PFSK-1 (cell line): Measurements from ENCODE around the gene TNP2.

Experiments
- POLR2AphosphoS5 ChIP-seq: IDR thresholded peaks from 2 replicates; pipeline ENCODE4 v1.6.1; 2012; ENCODE audit warnings: low read depth, mild to moderate bottlenecking, control low read depth, low read length, moderate library complexity
- SIN3A ChIP-seq: IDR thresholded peaks from 2 replicates; pipeline ENCODE4 v1.6.1; 2012; ENCODE audit warnings: mild to moderate bottlenecking, low read length, moderate library complexity, borderline replicate concordance; ENCODE audit not compliant: insufficient read depth
- TF ChIP-seq, protein P1 (sequence below), 2 experiments: IDR thresholded peaks; 2 replicates each; pipeline versions ENCODE4 v1.6.1 to v1.8.0; 2011 to 2012; ENCODE audit warnings: low read depth in 2 of 2, low read length in 2 of 2, control low read depth in 1 of 2, inconsistent platforms in 1 of 2, mild to moderate bottlenecking in 1 of 2, moderate library complexity in 1 of 2; ENCODE audit not compliant: insufficient read depth in 1 of 2

DNA sequence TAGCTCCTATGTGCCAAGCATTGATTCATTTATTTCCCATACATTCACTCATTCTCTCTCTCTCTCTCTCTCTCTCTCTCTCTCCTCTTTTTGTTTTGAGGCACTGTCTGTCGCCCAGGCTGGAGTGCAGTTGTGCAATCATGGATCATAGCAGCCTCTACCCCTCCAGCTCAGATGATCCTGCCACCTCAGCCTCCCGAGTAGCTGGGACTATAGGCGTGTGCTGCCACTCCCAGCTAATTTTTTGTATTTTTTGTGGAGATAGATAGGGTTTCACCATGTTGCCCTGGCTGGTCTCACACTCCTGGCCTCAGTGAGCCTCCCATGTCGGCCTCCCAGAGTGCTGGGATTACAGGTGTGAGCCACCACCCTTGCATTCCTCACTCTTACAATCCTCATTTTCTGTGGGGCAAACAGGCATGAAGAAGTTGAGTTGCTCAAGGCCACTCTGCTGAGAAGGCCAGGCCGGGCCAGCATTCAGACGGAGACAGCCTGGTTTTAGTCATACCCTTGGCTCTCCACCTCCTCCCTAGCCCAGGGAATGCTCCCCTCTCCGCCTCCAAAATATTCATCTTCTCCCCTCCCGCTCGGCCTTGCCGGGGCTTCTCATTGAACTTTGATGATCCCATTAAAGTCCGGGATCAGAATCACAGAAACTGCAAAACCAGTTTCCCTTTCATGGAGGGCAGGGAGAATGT, 7.9 kb upstream of the TNP2 start:
- no peak for TF ChIP-seq SIN3A
- TF ChIP-seq, protein P1, sequence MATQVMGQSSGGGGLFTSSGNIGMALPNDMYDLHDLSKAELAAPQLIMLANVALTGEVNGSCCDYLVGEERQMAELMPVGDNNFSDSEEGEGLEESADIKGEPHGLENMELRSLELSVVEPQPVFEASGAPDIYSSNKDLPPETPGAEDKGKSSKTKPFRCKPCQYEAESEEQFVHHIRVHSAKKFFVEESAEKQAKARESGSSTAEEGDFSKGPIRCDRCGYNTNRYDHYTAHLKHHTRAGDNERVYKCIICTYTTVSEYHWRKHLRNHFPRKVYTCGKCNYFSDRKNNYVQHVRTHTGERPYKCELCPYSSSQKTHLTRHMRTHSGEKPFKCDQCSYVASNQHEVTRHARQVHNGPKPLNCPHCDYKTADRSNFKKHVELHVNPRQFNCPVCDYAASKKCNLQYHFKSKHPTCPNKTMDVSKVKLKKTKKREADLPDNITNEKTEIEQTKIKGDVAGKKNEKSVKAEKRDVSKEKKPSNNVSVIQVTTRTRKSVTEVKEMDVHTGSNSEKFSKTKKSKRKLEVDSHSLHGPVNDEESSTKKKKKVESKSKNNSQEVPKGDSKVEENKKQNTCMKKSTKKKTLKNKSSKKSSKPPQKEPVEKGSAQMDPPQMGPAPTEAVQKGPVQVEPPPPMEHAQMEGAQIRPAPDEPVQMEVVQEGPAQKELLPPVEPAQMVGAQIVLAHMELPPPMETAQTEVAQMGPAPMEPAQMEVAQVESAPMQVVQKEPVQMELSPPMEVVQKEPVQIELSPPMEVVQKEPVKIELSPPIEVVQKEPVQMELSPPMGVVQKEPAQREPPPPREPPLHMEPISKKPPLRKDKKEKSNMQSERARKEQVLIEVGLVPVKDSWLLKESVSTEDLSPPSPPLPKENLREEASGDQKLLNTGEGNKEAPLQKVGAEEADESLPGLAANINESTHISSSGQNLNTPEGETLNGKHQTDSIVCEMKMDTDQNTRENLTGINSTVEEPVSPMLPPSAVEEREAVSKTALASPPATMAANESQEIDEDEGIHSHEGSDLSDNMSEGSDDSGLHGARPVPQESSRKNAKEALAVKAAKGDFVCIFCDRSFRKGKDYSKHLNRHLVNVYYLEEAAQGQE (IDR thresholded peaks at IDR 0.05; ENCODE audit: insufficient read depth in 1 of 2, low read depth in 2 of 2, low read length in 2 of 2), result no peak
- TF ChIP-seq POLR2AphosphoS5, result no peak
